AG04450 (cell line): ENCODE results near the gene GNG3. TPM values are rescaled to one million over a fixed set of nuclear protein-coding genes. Genes with fewer than 3 reads are reported as not detected.
"Not testable (repeated sequence)": the region's sequence is repeated elsewhere in the genome, so short reads cannot be mapped to it uniquely, and the experiment has no call there.

Experiments
- CTCF ChIA-PET: fragments of 300-600, 350-600 bp; formaldehyde crosslinking; extraction: SDS; loops from one replicate; lab custom pipeline; 2022; ENCODE audit warnings: antibody characterized with exemption, inconsistent platforms; lab: Charles Lee
- POLR2A ChIA-PET: fragments of 350-600 bp; formaldehyde crosslinking; extraction: SDS; loops from one replicate; lab custom pipeline; 2021; ENCODE audit warnings: antibody characterized with exemption, inconsistent platforms; lab: Yijun Ruan, JAX
- DNase-seq: peaks from one replicate; pipeline ENCODE4 v3.0.0-alpha.2; 2011; ENCODE audit warnings: low read depth, low spot score
- H3K27ac ChIP-seq: one replicate; pipeline ENCODE4 v1.5.1; 2012; ENCODE audit warnings: low read depth, low read length, control low read depth
- H3K27me3 ChIP-seq: one replicate; pipeline ENCODE4 v1.6.0; 2012; ENCODE audit warnings: low read length; ENCODE audit not compliant: control insufficient read depth, insufficient read depth
- H3K4me3 ChIP-seq: 2 replicates; pipeline ENCODE4 v1.5.1; 2011; ENCODE audit warnings: mild to moderate bottlenecking, low read depth, low read length, control low read depth
- H3K9me3 ChIP-seq: 2 replicates; pipeline ENCODE4 v1.5.1; 2012; ENCODE audit warnings: low read length; ENCODE audit not compliant: control insufficient read depth, insufficient read depth
- CTCF ChIP-seq: IDR thresholded peaks from 2 replicates; pipeline ENCODE4 v1.5.1; 2011; ENCODE audit warnings: low read depth, low read length, control low read depth, inconsistent platforms
- polyA plus RNA-seq: library from polyadenylated mRNA; depleted of rRNA; stranded (reverse); fragments of >200 nt; gene quantifications from 2 replicates; pipeline ENCODE4 v1.2.3, GENCODE V29; 2011

GNG3 gene
- polyA plus RNA-seq, 1 experiment, result not detected

- no peak for DNase-seq
- POLR2A ChIA-PET, result no interaction called here
- Histone ChIP-seq H3K4me3 (no peak overlapping the region), H3K9me3 (peaks cover 4% of the 10 kb centered on the region; the same call in 1 of the 2 replicates), H3K27me3 (no peaks in the 10 kb centered on the region), H3K27ac (no peak overlapping the region)
- CTCF ChIA-PET, result interaction anchor here (1.4 kb wide), 1 partner anchor 11 kb away, joined by 4 read pairs; no protein-coding TSS in a partner anchor
- TF ChIP-seq CTCF, result no peak
These were observed 25.0 kb upstream of the GNG3 start for GRCh38 chr11:62682518-62682917.

GRCh38 chr11:62687508-62688396 lies 19.7 kb upstream of the GNG3 start:
- DNase-seq, result no peak
- ChIA-PET CTCF (no interaction called here), POLR2A (interaction anchor here (3.4 kb wide), 1 partner anchor 22 kb away, joined by 35 read pairs; the partner anchor contains the start of genes C11orf98 and CSKMT)
- H3K4me3 ChIP-seq, result peak overlapping the region; percentile 1; the same call in 1 of the 2 replicates
- no peaks in the 10 kb centered on the region for H3K27me3 ChIP-seq
- no peak overlapping the region for H3K27ac ChIP-seq
- no peak for TF ChIP-seq CTCF
- no peaks in the 10 kb centered on the region for H3K9me3 ChIP-seq

GRCh38 chr11:62688491-62688890 lies 19.0 kb upstream of the GNG3 start:
- Histone ChIP-seq H3K27me3 (no peaks in the 10 kb centered on the region), H3K27ac (peak overlapping the region; percentile 92), H3K9me3 (no peaks in the 10 kb centered on the region), H3K4me3 (peak overlapping the region; percentile 10; the same call in 1 of the 2 replicates)
- POLR2A ChIA-PET, result interaction anchor here (1.3 to 3.4 kb wide), 9 partner anchors 7 to 153 kb away, joined by 5 to 35 read pairs (median 13); partner anchors contain the start of genes C11orf98, CSKMT, INTS5 and LBHD1
- DNase-seq, result no peak
- CTCF ChIA-PET, result interaction anchor here (2.7 kb wide), 1 partner anchor 8 kb away, joined by 31 read pairs; no protein-coding TSS in a partner anchor
- TF ChIP-seq CTCF, result no peak

GRCh38 chr11:62689421-62690183 lies 17.9 kb upstream of the GNG3 start, which contains the start of gene LRRN4CL:
LRRN4CL (minus strand) TSS chr11:62689530; CDS start chr11:62688508, 1,022 bp downstream.
- CTCF ChIA-PET, result interaction anchor here (0.5 to 2.7 kb wide), 6 partner anchors 9 to 313 kb away, joined by 3 to 31 read pairs (median 4); partner anchors contain the start of gene LBHD1

GRCh38 chr11:62693624-62694023 lies 13.9 kb upstream of the GNG3 start:
- not testable (repeated sequence) for H3K9me3 ChIP-seq, DNase-seq, H3K4me3 ChIP-seq, H3K27me3 ChIP-seq, H3K27ac ChIP-seq
- CTCF ChIA-PET, result interaction anchor here (0.6 to 4.3 kb wide), 14 partner anchors 8 to 312 kb away, joined by 3 to 36 read pairs (median 5); partner anchors contain the start of genes C11orf98 and CSKMT
- POLR2A ChIA-PET, result interaction anchor here (2.7 kb wide), 1 partner anchor 28 kb away, joined by 21 read pairs; the partner anchor contains the start of genes C11orf98 and CSKMT

More at GRCh38 chr11:62689421-62690183, 17.9 kb upstream of the GNG3 start, which contains the start of gene LRRN4CL:
- POLR2A ChIA-PET, result interaction anchor here (0.5 to 3.4 kb wide), 21 partner anchors 9 to 862 kb away, joined by 3 to 35 read pairs (median 7); partner anchors contain the start of genes B3GAT3, C11orf98, CSKMT and EEF1G
- H3K4me3 ChIP-seq, result peak within 1 kb of the TSS; percentile 48
- no peaks in the 10 kb centered on the region for H3K9me3 ChIP-seq
- H3K27me3 ChIP-seq, result no peaks in the 10 kb centered on the region
- peak; percentile 85 for DNase-seq
- peak within 1 kb of the TSS; percentile 92 for H3K27ac ChIP-seq
- TF ChIP-seq CTCF, result no peak
